SJSA1 (cell line): ENCODE results near the gene SPOCK1. TPM values are rescaled to one million over a fixed set of nuclear protein-coding genes. Genes with fewer than 3 reads are reported as not detected.

Source experiments
- DNase-seq, 2 experiments: peaks; one replicate each; pipeline ENCODE4 v3.0.0-alpha.2; 2015 to 2020; ENCODE audit warnings: low spot score in 2 of 2, low read depth in 1 of 2
- H3K27ac ChIP-seq: fragments of 250-450 bp; sonication (Bioruptor Pico); 2 replicates; pipeline ENCODE4 v1.5.1; 2020; ENCODE audit warnings: mild to moderate bottlenecking, moderate library complexity
- H3K27me3 ChIP-seq: fragments of 250-450 bp; sonication (Bioruptor Pico); replicated peaks from 2 replicates; pipeline ENCODE4 v1.5.1; 2020; ENCODE audit warnings: mild to moderate bottlenecking, moderate library complexity
- H3K36me3 ChIP-seq: fragments of 250-450 bp; sonication (Bioruptor Pico); 2 replicates; pipeline ENCODE4 v1.5.1; 2020; ENCODE audit warnings: mild to moderate bottlenecking
- H3K4me1 ChIP-seq: fragments of 250-450 bp; sonication (Bioruptor Pico); replicated peaks from 2 replicates; pipeline ENCODE4 v1.6.1; 2021; ENCODE audit warnings: mild to moderate bottlenecking
- H3K4me3 ChIP-seq: fragments of 250-450 bp; sonication (Bioruptor Pico); 2 replicates; pipeline ENCODE4 v1.5.1; 2020; ENCODE audit warnings: mild to moderate bottlenecking
- H3K9me3 ChIP-seq: fragments of 250-450 bp; sonication (Bioruptor Pico); replicated peaks from 2 replicates; pipeline ENCODE4 v1.5.1; 2020; ENCODE audit warnings: mild to moderate bottlenecking
- total RNA-seq: library from RNA; depleted of rRNA; stranded (reverse); fragments of >200 nt; shearing (Covaris generic); gene quantifications from 2 replicates; pipeline ENCODE4 v1.2.3, GENCODE V29; 2014

The SPOCK1 gene
- total RNA-seq, 1 experiment from 2014 or later = 0.95 TPM

DNA sequence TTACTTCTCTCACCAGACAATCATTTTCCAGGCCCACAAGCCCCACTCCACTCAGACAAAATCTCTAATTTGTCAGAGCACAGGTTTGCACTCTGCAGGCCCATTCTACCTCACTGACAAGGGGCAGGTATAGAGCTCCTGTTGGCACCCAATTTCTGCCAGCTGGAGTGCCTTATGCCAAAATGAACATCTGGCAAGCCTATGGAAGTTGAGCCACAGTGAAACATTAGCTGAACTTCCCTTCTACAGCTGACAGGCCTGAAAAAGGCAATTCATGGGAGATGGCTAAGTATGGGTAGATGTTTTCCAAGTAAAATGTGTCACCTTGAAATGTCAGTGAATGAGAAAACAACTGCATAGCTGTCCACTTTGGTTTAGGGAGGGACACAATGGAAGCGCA, 87.0 kb downstream of the SPOCK1 start:
- DNase-seq = no peak
- Histone ChIP-seq H3K4me3 (no peak overlapping the region), H3K9me3 (no peaks in the 10 kb centered on the region), H3K4me1 (no peaks in the 10 kb centered on the region), H3K27ac (no peak overlapping the region), H3K36me3 (no peaks in the 10 kb centered on the region), H3K27me3 (no peaks in the 10 kb centered on the region)

DNA sequence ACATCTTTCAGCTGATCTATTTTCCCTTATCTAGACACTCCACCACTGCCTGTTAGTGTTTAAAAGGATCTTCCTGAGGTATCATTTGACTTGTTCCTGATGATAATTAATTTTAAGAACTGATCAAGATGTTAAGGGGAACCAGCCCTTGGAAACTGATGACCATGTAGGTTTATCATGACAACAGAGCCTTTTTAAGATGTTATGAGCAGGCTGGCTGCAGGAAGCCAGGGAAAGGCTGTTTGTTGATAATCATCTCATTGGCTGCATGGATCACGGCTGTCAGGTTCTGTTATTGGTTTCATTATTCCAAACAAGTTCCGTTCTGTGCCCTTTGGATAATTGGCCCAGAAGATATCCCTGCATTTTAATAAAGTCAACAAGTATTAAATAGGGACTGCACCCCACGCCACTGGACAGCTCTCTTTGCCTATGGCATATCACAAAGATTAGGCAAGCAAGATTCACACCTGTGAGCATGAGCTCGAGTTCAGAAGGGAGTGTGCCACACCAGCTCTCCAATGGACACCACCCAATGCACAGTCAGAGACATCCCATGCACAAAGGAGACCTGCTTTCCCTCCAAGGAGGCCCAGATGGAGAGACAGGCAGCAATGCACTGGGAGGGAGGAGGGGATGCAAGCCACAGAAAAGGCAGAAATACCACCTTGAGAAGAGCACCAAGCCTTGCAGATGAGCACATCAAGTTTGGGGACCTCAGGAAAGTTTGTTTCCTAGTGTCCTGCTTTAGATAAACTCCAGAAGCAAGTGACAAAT, 88.7 kb downstream of the SPOCK1 start:
- H3K27ac ChIP-seq = no peak overlapping the region
- no peaks in the 10 kb centered on the region for H3K9me3 ChIP-seq
- no peaks in the 10 kb centered on the region for H3K4me1 ChIP-seq
- no peak overlapping the region for H3K4me3 ChIP-seq
- no peak for DNase-seq
- H3K36me3 ChIP-seq = no peaks in the 10 kb centered on the region
- H3K27me3 ChIP-seq = no peaks in the 10 kb centered on the region

DNA sequence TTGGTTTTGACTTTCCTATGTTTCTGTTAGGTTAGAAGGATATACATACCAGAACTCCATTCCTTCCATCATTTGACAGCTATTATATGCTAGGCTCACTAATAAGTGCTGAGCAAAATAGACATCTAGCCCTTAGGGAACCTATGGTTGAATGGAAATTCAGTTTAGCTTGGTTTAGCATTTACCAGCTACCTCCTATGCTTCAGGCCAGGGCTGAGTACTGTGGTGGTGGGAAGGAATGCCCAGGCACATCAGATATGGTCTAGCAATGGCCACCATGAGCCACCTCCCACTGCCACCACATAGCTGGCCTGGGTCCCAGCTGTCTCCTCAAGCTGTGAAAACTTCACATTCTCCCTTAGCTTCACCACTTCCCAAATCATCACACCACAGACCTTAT, 89.4 kb downstream of the SPOCK1 start:
- Histone ChIP-seq H3K27ac (no peak overlapping the region), H3K4me3 (no peak overlapping the region), H3K4me1 (no peaks in the 10 kb centered on the region), H3K27me3 (no peaks in the 10 kb centered on the region), H3K9me3 (no peaks in the 10 kb centered on the region), H3K36me3 (no peaks in the 10 kb centered on the region)
- no peak for DNase-seq

DNA sequence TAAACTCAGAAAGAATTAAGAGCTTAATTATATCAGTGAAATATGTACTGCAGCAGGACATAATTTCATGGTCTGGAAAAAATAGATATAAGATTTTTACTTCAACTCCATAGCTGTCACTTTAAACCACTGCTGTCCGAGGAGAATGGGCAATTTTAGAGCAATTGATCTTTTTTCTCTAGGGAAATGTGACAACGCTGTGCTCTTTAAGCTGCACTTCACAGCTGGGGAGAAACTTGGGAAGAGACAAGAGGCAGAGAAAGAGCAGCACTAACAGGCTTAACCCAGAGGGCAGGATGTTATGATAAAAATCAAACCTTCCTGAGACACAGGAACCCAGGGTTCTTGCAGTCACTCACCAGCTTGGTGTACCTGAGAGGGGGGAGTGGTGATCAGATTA, 92.0 kb downstream of the SPOCK1 start:
- Histone ChIP-seq H3K4me1 (no peaks in the 10 kb centered on the region), H3K4me3 (no peak overlapping the region), H3K27ac (no peak overlapping the region), H3K9me3 (no peaks in the 10 kb centered on the region), H3K36me3 (no peaks in the 10 kb centered on the region), H3K27me3 (no peaks in the 10 kb centered on the region)
- DNase-seq = no peak

DNA sequence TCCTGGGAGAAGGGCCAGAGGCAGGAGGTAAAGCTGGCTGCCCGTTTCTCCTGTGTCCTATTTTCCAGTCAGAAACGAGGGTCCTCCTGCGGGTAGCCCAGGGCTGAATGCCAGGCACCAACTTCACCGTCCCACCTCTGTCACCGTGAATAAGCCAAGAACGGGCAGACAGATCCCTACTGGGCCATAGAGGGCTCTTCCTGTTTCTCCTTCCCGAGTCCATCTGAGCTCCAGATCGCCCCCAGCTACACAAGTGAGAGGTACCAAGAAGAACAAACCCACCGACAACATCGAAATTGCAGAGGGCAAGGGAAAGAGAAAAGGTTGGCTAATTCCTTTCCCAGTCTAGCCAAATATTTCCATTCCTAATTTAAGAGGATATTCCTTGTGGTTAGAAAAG, 93.7 kb downstream of the SPOCK1 start:
- Histone ChIP-seq H3K4me1 (no peaks in the 10 kb centered on the region), H3K9me3 (no peaks in the 10 kb centered on the region), H3K27ac (no peak overlapping the region), H3K27me3 (no peaks in the 10 kb centered on the region), H3K36me3 (no peaks in the 10 kb centered on the region), H3K4me3 (no peak overlapping the region)
- DNase-seq = no peak

DNA sequence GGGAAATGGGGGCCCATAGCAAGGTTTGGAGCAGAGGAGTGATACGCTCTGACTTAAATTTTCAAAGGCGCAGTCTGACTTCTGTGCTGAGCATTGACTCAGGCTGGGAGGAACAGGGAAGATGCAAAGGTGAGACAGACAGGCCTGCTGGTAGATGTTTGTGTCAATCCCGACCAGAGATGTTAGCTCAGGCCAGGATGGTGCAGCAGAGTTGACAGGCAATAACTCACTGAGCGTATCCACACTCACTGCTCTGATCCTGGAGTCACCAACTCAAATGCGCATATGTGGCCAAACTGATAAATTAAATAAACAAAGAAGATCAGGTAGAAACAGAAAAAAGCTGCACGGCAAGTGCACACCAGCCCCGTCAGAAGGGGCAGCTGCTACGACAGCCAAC, 95.3 kb downstream of the SPOCK1 start:
- Histone ChIP-seq H3K27ac (no peak overlapping the region), H3K4me3 (no peak overlapping the region), H3K4me1 (no peaks in the 10 kb centered on the region), H3K36me3 (no peaks in the 10 kb centered on the region), H3K9me3 (no peaks in the 10 kb centered on the region), H3K27me3 (no peaks in the 10 kb centered on the region)
- no peak for DNase-seq

DNA sequence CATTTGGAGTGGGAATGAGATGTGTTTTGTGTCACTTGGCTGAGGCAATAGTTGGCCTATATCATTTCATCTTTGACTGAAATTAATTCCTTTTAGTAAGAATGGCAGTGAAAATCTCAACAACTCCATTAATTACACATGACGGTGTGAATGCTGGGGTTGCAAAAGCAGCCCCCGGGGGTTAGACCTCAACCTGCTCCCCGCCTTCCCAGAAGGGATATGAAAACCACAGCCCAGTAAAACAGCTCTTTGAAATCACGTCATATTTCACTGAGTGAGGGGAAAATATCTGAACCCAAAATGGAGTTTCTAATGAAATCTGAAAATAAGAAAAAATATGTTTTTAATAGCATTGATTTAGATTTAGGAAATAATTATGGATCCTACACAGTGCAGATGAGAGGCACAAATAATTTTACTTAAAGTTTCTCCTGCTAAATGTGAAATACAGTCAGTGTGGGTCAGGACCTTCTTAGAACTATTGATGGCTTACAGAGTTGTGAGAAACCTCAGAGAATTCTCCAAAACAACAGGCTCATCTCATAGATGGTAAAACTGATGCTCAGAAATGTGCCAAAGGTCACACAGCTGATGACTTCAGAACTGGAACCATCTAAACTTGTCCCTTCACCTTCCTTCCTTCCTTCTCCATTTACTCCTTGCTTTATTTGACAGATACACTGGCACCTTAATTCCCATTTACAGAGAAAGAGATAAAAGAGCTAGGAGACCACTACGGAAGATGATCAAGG, 96.5 kb downstream of the SPOCK1 start:
- no peak overlapping the region for H3K4me3 ChIP-seq
- H3K9me3 ChIP-seq = no peaks in the 10 kb centered on the region
- H3K27me3 ChIP-seq = no peaks in the 10 kb centered on the region
- H3K4me1 ChIP-seq = no peaks in the 10 kb centered on the region
- DNase-seq = no peak
- no peak overlapping the region for H3K27ac ChIP-seq
- H3K36me3 ChIP-seq = no peaks in the 10 kb centered on the region

DNA sequence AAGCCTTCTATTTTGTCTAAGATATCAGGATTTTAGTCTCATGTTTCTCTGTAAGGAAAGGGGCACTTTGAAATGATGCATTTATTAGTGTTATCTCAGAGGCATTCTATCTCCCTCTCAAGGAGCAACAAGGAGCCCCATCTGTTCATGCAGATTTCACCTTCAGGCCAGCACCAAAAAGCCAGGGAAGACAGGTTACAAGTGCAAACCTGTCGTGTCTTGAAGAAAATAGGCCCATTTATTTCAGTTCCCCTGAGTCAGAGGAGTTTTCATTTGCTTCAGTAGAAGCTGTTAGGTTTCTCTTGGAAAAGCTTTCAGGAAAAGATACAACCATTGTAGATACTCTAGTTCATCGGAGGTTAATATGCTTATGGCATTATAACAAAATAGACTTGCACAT, 97.2 kb downstream of the SPOCK1 start:
- no peaks in the 10 kb centered on the region for H3K27me3 ChIP-seq
- H3K4me3 ChIP-seq = no peak overlapping the region
- no peak overlapping the region for H3K27ac ChIP-seq
- no peak for DNase-seq
- no peaks in the 10 kb centered on the region for H3K4me1 ChIP-seq
- no peaks in the 10 kb centered on the region for H3K36me3 ChIP-seq
- no peaks in the 10 kb centered on the region for H3K9me3 ChIP-seq

DNA sequence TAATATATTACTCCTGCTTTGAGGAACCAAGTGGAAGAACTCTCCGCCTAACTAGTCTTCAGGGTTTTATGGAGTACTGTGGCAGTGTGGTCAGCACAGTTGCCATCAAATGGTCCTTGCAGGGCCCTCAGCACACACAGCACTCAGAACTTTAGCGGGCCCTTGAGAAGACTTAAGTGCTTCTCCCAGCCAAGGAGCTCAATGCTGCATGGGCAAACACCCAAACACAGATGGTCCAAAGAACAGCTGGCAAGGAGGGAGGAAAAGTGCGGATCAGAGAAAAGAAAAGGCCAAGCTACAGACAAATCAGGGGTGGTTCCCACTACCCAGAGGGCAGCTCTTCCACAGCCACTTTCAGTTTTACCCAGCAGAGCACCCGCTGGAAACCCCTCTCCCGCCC, 98.6 kb downstream of the SPOCK1 start:
- Histone ChIP-seq H3K27me3 (no peaks in the 10 kb centered on the region; the same call in 1 of the 2 replicates), H3K36me3 (no peaks in the 10 kb centered on the region), H3K9me3 (no peaks in the 10 kb centered on the region), H3K4me1 (no peaks in the 10 kb centered on the region), H3K27ac (no peak overlapping the region), H3K4me3 (no peak overlapping the region)
- no peak for DNase-seq

DNA sequence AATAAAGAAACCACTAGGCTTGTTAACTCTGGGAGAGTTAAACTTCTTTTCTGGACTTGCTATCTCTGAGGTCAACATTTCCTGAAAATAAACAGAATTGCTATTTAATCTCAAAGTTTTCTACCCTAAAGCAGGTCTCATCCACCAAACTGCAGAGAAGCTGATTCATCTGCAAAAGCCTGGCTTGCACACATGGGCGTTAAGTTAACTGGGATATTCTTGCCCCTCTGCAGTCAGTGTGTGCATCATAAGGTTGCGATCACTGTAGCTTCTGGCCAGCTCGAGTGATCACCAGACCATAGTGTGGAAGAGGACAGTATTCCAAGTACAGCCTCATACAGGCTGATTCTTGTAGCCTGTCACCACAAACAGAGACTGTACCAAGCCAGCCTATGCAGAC, 99.2 kb downstream of the SPOCK1 start:
- Histone ChIP-seq H3K4me1 (no peaks in the 10 kb centered on the region), H3K27ac (no peak overlapping the region), H3K27me3 (no peaks in the 10 kb centered on the region; the same call in 1 of the 2 replicates), H3K9me3 (no peaks in the 10 kb centered on the region), H3K36me3 (no peaks in the 10 kb centered on the region), H3K4me3 (no peak overlapping the region)
- DNase-seq = no peak

DNA sequence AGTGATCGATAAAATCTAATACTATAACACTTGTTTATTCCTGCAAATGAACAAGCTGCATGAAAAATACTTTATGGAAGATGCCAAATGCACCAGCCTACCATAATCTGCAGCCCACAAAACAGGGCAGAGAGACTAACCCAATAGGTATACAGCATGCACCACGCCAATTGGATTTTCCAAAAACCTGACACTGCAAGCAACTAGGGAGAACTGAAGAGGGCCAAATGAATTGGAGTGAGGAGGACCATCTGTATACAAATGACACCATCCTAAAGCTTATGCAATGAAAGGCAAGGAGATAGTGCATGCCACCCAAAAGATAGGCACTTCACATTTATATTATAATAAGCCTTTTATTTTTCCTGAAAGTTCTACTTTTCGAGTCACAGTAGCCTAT, 100.4 kb downstream of the SPOCK1 start:
- DNase-seq = no peak
- Histone ChIP-seq H3K4me3 (no peak overlapping the region), H3K9me3 (no peaks in the 10 kb centered on the region), H3K27ac (no peak overlapping the region), H3K27me3 (no peaks in the 10 kb centered on the region; the same call in 1 of the 2 replicates), H3K4me1 (no peaks in the 10 kb centered on the region), H3K36me3 (no peaks in the 10 kb centered on the region)

DNA sequence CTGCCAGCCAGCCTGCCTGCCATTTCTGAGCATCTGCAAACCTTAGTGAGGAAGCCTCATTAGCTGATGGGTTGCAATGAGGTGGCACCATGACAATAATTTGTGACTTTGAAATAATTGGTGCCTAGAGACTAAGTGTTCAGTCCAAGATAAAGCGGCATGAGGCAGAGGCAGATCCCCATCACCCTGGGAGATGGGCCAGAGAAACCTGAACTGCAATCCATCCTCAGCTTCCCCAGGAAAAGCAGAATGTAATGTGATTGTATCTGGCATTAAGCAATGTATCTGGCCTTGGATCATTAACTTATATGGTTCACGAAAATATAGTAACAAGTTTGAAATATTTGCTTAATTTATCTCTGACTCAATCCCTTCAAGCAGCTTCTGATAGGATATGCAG, 101.0 kb downstream of the SPOCK1 start:
- H3K4me1 ChIP-seq = no peaks in the 10 kb centered on the region
- no peaks in the 10 kb centered on the region for H3K36me3 ChIP-seq
- DNase-seq = no peak
- no peaks in the 10 kb centered on the region for H3K9me3 ChIP-seq
- no peak overlapping the region for H3K27ac ChIP-seq
- H3K4me3 ChIP-seq = no peak overlapping the region
- no peaks in the 10 kb centered on the region; the same call in 1 of the 2 replicates for H3K27me3 ChIP-seq

DNA sequence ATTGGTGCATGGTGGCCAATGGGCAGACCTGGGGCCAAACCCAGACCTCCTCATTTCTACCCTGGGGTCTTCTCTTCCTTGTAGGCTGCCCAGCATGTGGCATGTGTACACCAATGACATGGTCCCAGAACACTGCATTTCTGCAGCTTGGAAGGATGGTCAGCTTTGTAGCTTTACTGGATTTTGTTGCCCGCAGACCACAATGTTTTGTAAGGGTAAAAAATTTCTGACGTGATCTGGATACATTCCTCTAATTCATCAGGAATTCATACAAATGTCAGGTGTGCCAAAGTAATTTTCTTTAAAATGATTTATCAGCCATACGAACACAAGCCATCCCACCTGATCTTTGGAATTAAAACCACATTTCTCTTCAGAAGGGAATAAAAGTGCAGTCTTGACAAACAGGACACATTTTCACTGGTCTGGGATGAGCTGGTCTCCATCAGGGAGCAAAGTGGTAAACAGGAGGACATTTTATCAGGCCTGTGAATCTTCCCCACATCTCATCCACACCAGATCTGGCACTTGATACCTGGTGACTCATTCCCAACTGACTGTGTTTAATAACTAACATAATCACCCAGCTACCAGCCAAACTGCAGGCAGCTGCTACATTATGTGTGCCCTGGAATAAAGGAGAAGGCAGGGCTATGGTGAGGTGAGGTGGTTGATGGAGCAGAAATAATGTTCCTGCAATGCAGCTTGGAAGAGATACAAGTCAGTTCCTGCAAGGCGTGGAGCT, 103.9 kb downstream of the SPOCK1 start:
- Histone ChIP-seq H3K9me3 (no peaks in the 10 kb centered on the region), H3K4me3 (no peak overlapping the region), H3K27ac (no peak overlapping the region), H3K36me3 (no peaks in the 10 kb centered on the region), H3K4me1 (no peaks in the 10 kb centered on the region), H3K27me3 (no peaks in the 10 kb centered on the region; the same call in 1 of the 2 replicates)
- no peak for DNase-seq

DNA sequence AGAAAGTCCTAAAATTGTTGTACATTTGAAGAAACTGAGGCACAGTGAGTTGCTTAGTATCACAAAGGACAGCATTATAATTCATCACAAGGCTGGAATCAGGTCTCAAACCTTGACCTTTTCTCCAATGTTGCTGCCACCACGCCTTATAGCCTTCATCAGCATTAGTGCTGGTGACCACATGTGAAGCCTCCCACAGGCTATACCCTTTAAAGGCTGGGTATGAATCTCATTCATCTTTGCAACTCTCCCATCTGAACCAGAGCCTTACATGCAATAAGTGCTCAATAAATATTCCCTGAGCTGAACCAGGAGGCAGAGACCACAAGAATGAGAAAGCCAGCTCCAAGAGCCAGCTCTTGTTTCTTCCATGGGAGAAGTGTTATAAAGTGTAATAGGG, 104.7 kb downstream of the SPOCK1 start:
- H3K36me3 ChIP-seq = no peaks in the 10 kb centered on the region
- H3K27ac ChIP-seq = no peak overlapping the region
- H3K9me3 ChIP-seq = no peaks in the 10 kb centered on the region
- no peak overlapping the region for H3K4me3 ChIP-seq
- no peak for DNase-seq
- H3K4me1 ChIP-seq = no peaks in the 10 kb centered on the region
- no peaks in the 10 kb centered on the region; the same call in 1 of the 2 replicates for H3K27me3 ChIP-seq
